Ovary (tissue), 9 donors: Measurements from ENCODE around the gene MYH11. TPM values are rescaled to one million over a fixed set of nuclear protein-coding genes. Genes with fewer than 3 reads are reported as not detected.

Experiments used
- DNase-seq, 5 donors: peaks; one replicate each; pipeline ENCODE4 v3.0.0-alpha.2; 2019 to 2020
- H3K27ac ChIP-seq, 2 donors: fragments of 200-600 bp; one replicate each; pipeline versions ENCODE4 v1.5.1 to v1.8.0; 2019 to 2022
- H3K27me3 ChIP-seq: fragments of 200-600 bp; one replicate; pipeline ENCODE4 v1.8.0; 2022
- H3K36me3 ChIP-seq: fragments of 200-600 bp; sonication (generic); one replicate; pipeline ENCODE4 v1.5.1; 2019
- H3K4me1 ChIP-seq: one replicate; pipeline ENCODE4 v1.8.1; 2013; ENCODE audit warnings: mild to moderate bottlenecking, moderate library complexity; ENCODE audit not compliant: insufficient read depth
- H3K4me3 ChIP-seq: fragments of 200-600 bp; sonication (generic); one replicate; pipeline ENCODE4 v1.5.1; 2017
- H3K9me3 ChIP-seq, 2 donors: fragments of 200-600 bp in 1 of 2; sonication (generic) in 1 of 2; one replicate each; pipeline versions ENCODE4 v1.5.1 to v1.8.1; 2013 to 2019; ENCODE audit warnings: mild to moderate bottlenecking in 1 of 2, moderate library complexity in 1 of 2
- EP300 ChIP-seq: sonication (generic); formaldehyde crosslinking; IDR thresholded peaks from one replicate; pipeline ENCODE4 v1.6.1; 2017; ENCODE audit warnings: antibody characterized with exemption
- POLR2A ChIP-seq: fragments of 450-650 bp; IDR thresholded peaks from one replicate; pipeline ENCODE4 v1.6.1; 2017; ENCODE audit warnings: antibody characterized with exemption, mild to moderate bottlenecking, moderate library complexity
- WGBS, 3 donors: extraction: QIAGEN DNeasy Blood & Tissue Kit in 1 of 3; methylation state at CpG; one replicate each; pipeline versions ENCODE4 v1.1.5 to v1.1.7; 2013 to 2017; 5-methylcytosine and 5-hydroxymethylcytosine counted together
- intact Hi-C, 4 donors: fragments of 100-400 bp; cut with DNase I; formaldehyde crosslinking; loops; one replicate each; pipeline versions ENCODE4 v1.11.0 to v1.15.1; 2022 to 2023
- polyA plus RNA-seq, 2 donors: library from polyadenylated mRNA; stranded (reverse); fragments of 200-250 nt in 1 of 2; fragments of 350-450 nt in 1 of 2; fragmentation: Illumina TruSeq in 1 of 2; extraction: RNeasy Lipid Tissue Mini Kit (QIAGEN cat#74804) in 1 of 2; gene quantifications; one replicate each; pipeline ENCODE4 v1.2.3, GENCODE V29; 2013 to 2014
- total RNA-seq, 7 donors: library from RNA; depleted of rRNA in 2 of 7; stranded (reverse); fragments of >200 nt in 2 of 7; fragmentation: NEBNext Ultra II Directional in 3 of 7; extraction: Animal tissue kit (Norgen Biotek cat#: 25700) in 3 of 7; gene quantifications; one replicate each; pipeline versions ENCODE4 v1.1.0 to v1.2.4, GENCODE V29; 2016 to 2023
- TF ChIP-seq, protein P1 (sequence below), 3 donors: fragments of 450-650 bp in 2 of 3; fragments of 200-600 bp in 1 of 3; IDR thresholded peaks; one replicate each; pipeline versions ENCODE4 v1.5.1 to v1.8.0; 2016 to 2022; ENCODE audit warnings: antibody characterized with exemption in 3 of 3, mild to moderate bottlenecking in 1 of 3
- donor health status: DM: no; HTN: no; CAD: no; lungs with moderate emphysema.
- donor health status: DM: no; HTN: no; CAD: no.
- donor health status: Bipolar disorder and iron deficiency.
- donor health status: DM: yes; HTN: yes; CAD: no.
- donor health status: DM: no; HTN: no; CAD: no.
- donor health status: DM: yes; HTN: yes; CAD: no.

Gene MYH11
- total and polyA plus RNA-seq, 9 donors, result 50.9 to 2,765 (median 263) TPM

DNA sequence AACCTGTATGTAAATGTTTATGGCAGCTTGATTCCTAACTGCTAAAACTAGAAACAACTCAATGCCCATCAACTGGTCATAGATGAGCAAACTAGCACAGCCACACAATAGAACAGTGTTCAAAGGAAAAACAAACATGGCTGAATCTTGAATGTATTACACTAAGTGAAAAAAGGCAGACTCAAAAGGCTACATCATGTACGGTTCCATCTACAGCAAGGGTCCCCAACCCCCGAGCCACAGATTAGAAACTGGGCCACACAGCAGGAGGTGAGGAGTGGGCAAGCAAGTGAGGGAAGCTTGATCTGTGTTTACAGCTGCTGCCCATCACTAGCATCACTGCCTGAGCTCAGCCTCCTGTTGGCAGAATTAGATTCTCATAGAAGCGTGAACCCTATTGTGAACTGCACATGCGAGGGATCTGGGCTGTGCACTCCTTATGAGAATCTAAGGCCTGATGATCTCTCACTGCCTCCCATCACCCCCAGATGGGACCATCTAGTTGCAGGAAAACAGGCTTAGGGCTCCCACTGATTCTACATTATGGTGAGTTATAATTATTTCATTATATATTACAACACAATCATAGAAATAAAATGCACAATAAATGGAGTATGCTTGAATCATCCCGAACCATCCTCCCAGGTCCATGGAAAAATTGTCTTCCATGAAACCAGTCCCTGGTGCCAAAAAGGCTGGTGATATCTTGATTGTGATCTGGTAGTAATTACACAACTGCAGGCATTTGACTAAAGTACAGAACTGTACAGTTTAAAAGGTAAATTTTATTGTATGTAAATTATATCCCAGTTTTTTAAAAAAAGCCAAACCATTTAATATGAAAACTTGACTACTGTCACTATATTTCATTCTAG is 23.8 kb upstream of the MYH11 start:
- no peak for DNase-seq
- no peaks in the 10 kb centered on the region for H3K4me1 ChIP-seq
- H3K27ac ChIP-seq, result no peak overlapping the region
- intact Hi-C loops, result loop anchor here in 1 of 4 donors (10.0 kb wide), 1 partner anchor 134 kb away; no protein-coding TSS in a partner anchor
- WGBS, 3 donors, result 78 to 88% (median 79%) methylated on average over 5 of the region's 5 CpGs
- H3K36me3 ChIP-seq, result no peaks in the 10 kb centered on the region
- no peaks in the 10 kb centered on the region for H3K9me3 ChIP-seq
- no peaks in the 10 kb centered on the region for H3K27me3 ChIP-seq
- no peak overlapping the region for H3K4me3 ChIP-seq
- TF ChIP-seq POLR2A (no peak), EP300 (no peak)
- TF ChIP-seq, protein P1, sequence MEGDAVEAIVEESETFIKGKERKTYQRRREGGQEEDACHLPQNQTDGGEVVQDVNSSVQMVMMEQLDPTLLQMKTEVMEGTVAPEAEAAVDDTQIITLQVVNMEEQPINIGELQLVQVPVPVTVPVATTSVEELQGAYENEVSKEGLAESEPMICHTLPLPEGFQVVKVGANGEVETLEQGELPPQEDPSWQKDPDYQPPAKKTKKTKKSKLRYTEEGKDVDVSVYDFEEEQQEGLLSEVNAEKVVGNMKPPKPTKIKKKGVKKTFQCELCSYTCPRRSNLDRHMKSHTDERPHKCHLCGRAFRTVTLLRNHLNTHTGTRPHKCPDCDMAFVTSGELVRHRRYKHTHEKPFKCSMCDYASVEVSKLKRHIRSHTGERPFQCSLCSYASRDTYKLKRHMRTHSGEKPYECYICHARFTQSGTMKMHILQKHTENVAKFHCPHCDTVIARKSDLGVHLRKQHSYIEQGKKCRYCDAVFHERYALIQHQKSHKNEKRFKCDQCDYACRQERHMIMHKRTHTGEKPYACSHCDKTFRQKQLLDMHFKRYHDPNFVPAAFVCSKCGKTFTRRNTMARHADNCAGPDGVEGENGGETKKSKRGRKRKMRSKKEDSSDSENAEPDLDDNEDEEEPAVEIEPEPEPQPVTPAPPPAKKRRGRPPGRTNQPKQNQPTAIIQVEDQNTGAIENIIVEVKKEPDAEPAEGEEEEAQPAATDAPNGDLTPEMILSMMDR (IDR thresholded peaks at IDR 0.05), result no peak

- Histone ChIP-seq H3K27ac (no peak overlapping the region), H3K4me1 (no peaks in the 10 kb centered on the region), H3K27me3 (no peaks in the 10 kb centered on the region), H3K9me3 (no peaks in the 10 kb centered on the region), H3K36me3 (no peaks in the 10 kb centered on the region), H3K4me3 (no peak overlapping the region)
- DNase-seq, result no peak
- TF ChIP-seq POLR2A, result no peak
- TF ChIP-seq, protein P1 (IDR thresholded peaks at IDR 0.05), result no peak
- no peak for TF ChIP-seq EP300
- intact Hi-C loops, result loop anchor here in 1 of 4 donors (5.0 kb wide), 1 partner anchor 188 kb away; no protein-coding TSS in a partner anchor
- WGBS, 3 donors, result 43 to 49% (median 45%) methylated on average over 2 of the region's 2 CpGs
Measured at GRCh38 chr16:15879255-15879811, 22.5 kb upstream of the MYH11 start.

DNA sequence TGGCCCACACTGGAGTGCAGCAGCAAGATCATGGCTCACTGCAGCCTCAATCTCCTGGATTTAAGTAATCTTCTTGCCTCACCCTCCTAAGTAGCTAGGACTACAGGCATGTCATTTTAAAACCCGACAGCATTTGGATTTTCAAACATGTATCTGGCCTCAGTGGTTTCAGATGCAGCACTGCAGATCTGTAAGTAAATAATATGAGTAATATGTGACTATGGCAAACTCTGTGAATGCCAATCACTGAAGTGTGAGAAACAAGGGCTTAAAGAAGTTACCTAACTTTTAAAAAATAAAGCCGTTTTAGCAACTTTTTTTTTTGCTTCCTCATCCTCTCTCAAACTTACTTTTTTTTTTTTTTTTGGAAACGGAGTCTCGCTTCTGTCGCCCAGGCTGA is 19.7 kb upstream of the MYH11 start:
- Histone ChIP-seq H3K9me3 (no peaks in the 10 kb centered on the region), H3K4me3 (no peak overlapping the region), H3K27me3 (no peaks in the 10 kb centered on the region), H3K36me3 (no peaks in the 10 kb centered on the region), H3K4me1 (no peaks in the 10 kb centered on the region), H3K27ac (no peak overlapping the region)
- intact Hi-C loops, result loop anchor here in 1 of 4 donors (5.0 kb wide), 1 partner anchor 191 kb away; no protein-coding TSS in a partner anchor
- no peak for TF ChIP-seq EP300
- TF ChIP-seq POLR2A, result no peak
- TF ChIP-seq, protein P1 (IDR thresholded peaks at IDR 0.05), result no peak
- 93 to 95% (median 93%) methylated on average over 5 of the region's 5 CpGs for WGBS, 3 donors
- DNase-seq, result no peak

GRCh38 chr16:15874745-15875314 is 18.0 kb upstream of the MYH11 start:
- no peaks in the 10 kb centered on the region for H3K4me1 ChIP-seq
- peak overlapping the region in 1 of 2 donors; percentile 16 for H3K27ac ChIP-seq
- WGBS, 3 donors, result 20 to 31% (median 25%) methylated on average over 7 of the region's 7 CpGs
- H3K27me3 ChIP-seq, result no peaks in the 10 kb centered on the region
- intact Hi-C loops, result loop anchor here in 3 of 4 donors (2.0 to 5.0 kb wide), 4 partner anchors 192 to 254 kb away; no protein-coding TSS in a partner anchor
- H3K4me3 ChIP-seq, result no peak overlapping the region
- TF ChIP-seq EP300, result no peak
- TF ChIP-seq, protein P1 (IDR thresholded peaks at IDR 0.05), result peak; percentile 20 to 45 (median 33)
- no peaks in the 10 kb centered on the region for H3K36me3 ChIP-seq
- peak; percentile 49 to 66 (median 57) for DNase-seq
- H3K9me3 ChIP-seq, result no peaks in the 10 kb centered on the region
